HUES64 (cell line): ENCODE results near the gene PCDHA6.
A peak's percentile ranks its signal among the peaks of the same experiment; 100 is the strongest.
"Not testable (repeated sequence)": the region's sequence is repeated elsewhere in the genome, so short reads cannot be mapped to it uniquely, and the experiment has no call there.

Experiments used
- H3K27ac ChIP-seq: 2 replicates; pipeline ENCODE4 v1.7.0; 2013; ENCODE audit warnings: low read depth, low read length, inconsistent platforms
- H3K27me3 ChIP-seq: 2 replicates; pipeline ENCODE4 v1.6.1; 2013; ENCODE audit warnings: mild to moderate bottlenecking, low read length; ENCODE audit not compliant: insufficient read depth
- H3K36me3 ChIP-seq: 2 replicates; pipeline ENCODE4 v1.6.1; 2013; ENCODE audit warnings: mild to moderate bottlenecking, low read length; ENCODE audit not compliant: insufficient read depth
- H3K4me1 ChIP-seq: 2 replicates; pipeline ENCODE4 v1.6.1; 2013; ENCODE audit warnings: mild to moderate bottlenecking, low read length, moderate library complexity; ENCODE audit not compliant: insufficient read depth
- H3K4me3 ChIP-seq: 2 replicates; pipeline ENCODE4 v1.5.1; 2013; ENCODE audit warnings: mild to moderate bottlenecking, low read length, moderate library complexity
- H3K9ac ChIP-seq: 2 replicates; pipeline ENCODE4 v1.6.1; 2013; ENCODE audit warnings: mild to moderate bottlenecking, low read depth, low read length
- H3K9me3 ChIP-seq: 2 replicates; pipeline ENCODE4 v1.6.1; 2013; ENCODE audit warnings: low read depth, low read length; ENCODE audit not compliant: insufficient read depth
- WGBS: fragments of 150-250, 120-280 bp; methylation state at CpG from one replicate; pipeline ENCODE4 v1.1.7; 2013; ENCODE audit warnings: missing lambda C conversion rate; 5-methylcytosine and 5-hydroxymethylcytosine counted together

PCDHA6 gene

DNA sequence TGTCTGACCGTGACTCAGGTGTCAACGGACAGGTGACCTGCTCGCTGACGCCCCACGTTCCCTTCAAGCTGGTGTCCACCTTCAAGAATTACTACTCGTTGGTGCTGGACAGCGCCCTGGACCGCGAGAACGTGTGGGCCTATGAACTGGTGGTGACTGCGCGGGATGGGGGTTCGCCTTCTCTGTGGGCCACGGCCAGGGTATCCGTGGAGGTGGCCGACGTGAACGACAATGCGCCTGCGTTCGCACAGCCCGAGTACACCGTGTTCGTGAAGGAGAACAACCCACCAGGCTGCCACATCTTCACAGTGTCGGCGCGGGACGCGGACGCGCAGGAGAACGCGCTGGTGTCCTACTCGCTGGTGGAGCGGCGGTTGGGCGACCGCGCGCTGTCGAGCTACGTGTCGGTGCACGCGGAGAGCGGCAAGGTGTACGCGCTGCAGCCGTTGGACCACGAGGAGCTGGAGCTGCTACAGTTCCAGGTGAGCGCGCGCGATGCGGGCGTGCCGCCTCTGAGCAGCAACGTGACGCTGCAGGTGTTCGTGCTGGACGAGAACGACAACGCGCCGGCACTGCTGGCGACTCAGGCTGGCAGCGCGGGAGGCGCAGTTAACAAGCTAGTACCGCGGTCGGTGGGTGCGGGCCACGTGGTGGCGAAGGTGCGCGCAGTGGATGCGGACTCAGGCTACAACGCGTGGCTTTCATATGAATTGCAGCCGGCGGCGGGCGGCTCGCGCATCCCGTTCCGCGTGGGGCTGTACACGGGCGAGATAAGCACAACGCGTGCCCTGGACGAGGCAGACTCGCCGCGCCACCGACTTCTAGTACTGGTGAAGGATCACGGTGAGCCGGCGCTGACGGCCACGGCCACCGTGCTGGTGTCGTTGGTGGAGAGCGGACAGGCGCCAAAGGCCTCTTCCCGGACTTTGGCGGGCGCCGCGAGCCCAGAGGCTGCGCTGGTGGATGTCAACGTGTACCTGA lies 42.8 kb downstream of the PCDHA6 start:
- Histone ChIP-seq H3K4me1 (0 out of 2 replicates have a peak, but pooled peaks cover 3% of the 10 kb centered on the region), H3K27me3 (no peaks in the 10 kb centered on the region), H3K9me3 (0 out of 2 replicates have a peak, but pooled peaks cover 4% of the 10 kb centered on the region), H3K27ac (no peak overlapping the region), H3K9ac (no peak overlapping the region), H3K36me3 (peaks cover 6% of the 10 kb centered on the region; the same call in 1 of the 2 replicates), H3K4me3 (no peak overlapping the region; the same call in 1 of the 2 replicates)
- 97% methylated on average over 114 of the region's 114 CpGs for WGBS

- no peaks in the 10 kb centered on the region for H3K27me3 ChIP-seq
Observed at GRCh38 chr5:140875085-140876065, 47.6 kb downstream of the PCDHA6 start, which contains the start of gene PCDHA12. Gene PCDHA12 (plus strand): TSS chr5:140875308. CDS start chr5:140875473, 165 bp downstream.

DNA sequence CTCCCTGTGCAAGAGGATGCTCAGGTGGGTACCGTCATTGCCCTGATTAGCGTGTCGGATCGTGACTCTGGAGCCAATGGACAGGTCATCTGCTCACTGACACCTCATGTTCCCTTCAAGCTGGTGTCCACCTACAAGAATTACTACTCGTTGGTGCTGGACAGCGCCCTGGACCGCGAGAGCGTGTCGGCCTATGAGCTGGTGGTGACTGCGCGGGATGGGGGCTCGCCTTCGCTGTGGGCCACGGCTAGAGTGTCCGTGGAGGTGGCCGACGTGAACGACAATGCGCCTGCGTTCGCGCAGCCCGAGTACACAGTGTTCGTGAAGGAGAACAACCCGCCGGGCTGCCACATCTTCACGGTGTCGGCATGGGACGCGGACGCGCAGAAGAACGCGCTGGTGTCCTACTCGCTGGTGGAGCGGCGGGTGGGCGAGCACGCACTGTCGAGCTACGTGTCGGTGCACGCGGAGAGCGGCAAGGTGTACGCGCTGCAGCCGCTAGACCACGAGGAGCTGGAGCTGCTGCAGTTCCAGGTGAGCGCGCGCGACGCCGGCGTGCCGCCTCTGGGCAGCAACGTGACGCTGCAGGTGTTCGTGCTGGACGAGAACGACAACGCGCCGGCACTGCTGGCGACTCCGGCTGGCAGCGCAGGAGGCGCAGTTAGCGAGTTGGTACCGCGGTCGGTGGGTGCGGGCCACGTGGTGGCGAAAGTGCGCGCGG lies 48.9 kb downstream of the PCDHA6 start:
- not testable (repeated sequence) for H3K27me3 ChIP-seq, H3K4me3 ChIP-seq, H3K27ac ChIP-seq, H3K9me3 ChIP-seq, H3K4me1 ChIP-seq, H3K9ac ChIP-seq
- peaks cover 14% of the 10 kb centered on the region; the same call in 1 of the 2 replicates for H3K36me3 ChIP-seq
- WGBS = 97% methylated on average over 80 of the region's 80 CpGs

More at GRCh38 chr5:140875085-140876065, 47.6 kb downstream of the PCDHA6 start, which contains the start of gene PCDHA12:
- 92% methylated on average over 47 of the region's 47 CpGs for WGBS
- H3K4me3 ChIP-seq = peak within 1 kb of the TSS; percentile 71
- no peaks in the 10 kb centered on the region for H3K4me1 ChIP-seq
- H3K27ac ChIP-seq = peak within 1 kb of the TSS; percentile 39; the same call in 1 of the 2 replicates
- peak within 1 kb of the TSS; percentile 78 for H3K9ac ChIP-seq
- H3K36me3 ChIP-seq = peaks cover 14% of the 10 kb centered on the region; the same call in 1 of the 2 replicates
- no peaks in the 10 kb centered on the region for H3K9me3 ChIP-seq

- no peak overlapping the region for H3K9ac ChIP-seq
- no peaks in the 10 kb centered on the region for H3K4me1 ChIP-seq
- no peaks in the 10 kb centered on the region for H3K9me3 ChIP-seq
- WGBS = 97% methylated on average over 37 of the region's 37 CpGs
- no peak overlapping the region for H3K4me3 ChIP-seq
- no peaks in the 10 kb centered on the region for H3K27me3 ChIP-seq
- H3K36me3 ChIP-seq = peaks cover 14% of the 10 kb centered on the region; the same call in 1 of the 2 replicates
- H3K27ac ChIP-seq = no peak overlapping the region
Observed at GRCh38 chr5:140877262-140877581, 49.5 kb downstream of the PCDHA6 start.
